Right cardiac atrium (tissue), 5 donors: ENCODE results near the gene DNAJC30. TPM values are rescaled to one million over a fixed set of nuclear protein-coding genes. Genes with fewer than 3 reads are reported as not detected.
"Not testable (repeated sequence)": the region's sequence is repeated elsewhere in the genome, so short reads cannot be mapped to it uniquely, and the experiment has no call there.

Source experiments
- ATAC-seq, 2 donors: fragments of 200-7000 bp; cut with Tn5 transposase; one replicate each; pipeline versions ENCODE4 v1.8.0 to v1.9.1; 2020; ENCODE audit warnings: moderate library complexity in 2 of 2, mild to moderate bottlenecking in 1 of 2
- DNase-seq, 3 donors: peaks; one replicate each; pipeline ENCODE4 v3.0.0-alpha.2; 2020
- H3K27ac ChIP-seq: one replicate; pipeline ENCODE4 v1.5.1; 2013; ENCODE audit warnings: mild to moderate bottlenecking, low read length, control low read depth, moderate library complexity
- H3K27me3 ChIP-seq: one replicate; pipeline ENCODE4 v1.6.1; 2013; ENCODE audit not compliant: control insufficient read depth, insufficient read depth
- H3K4me1 ChIP-seq: one replicate; pipeline ENCODE4 v1.6.1; 2013; ENCODE audit warnings: low read length; ENCODE audit not compliant: control insufficient read depth, insufficient read depth
- H3K4me3 ChIP-seq: one replicate; pipeline ENCODE4 v1.5.1; 2013; ENCODE audit warnings: low read length, control low read depth
- H3K9me3 ChIP-seq: one replicate; pipeline ENCODE4 v1.6.1; 2013; ENCODE audit warnings: low read length; ENCODE audit not compliant: control insufficient read depth
- WGBS: extraction: QIAGEN DNeasy Blood & Tissue Kit; methylation state at CpG from one replicate; pipeline ENCODE4 v1.1.7; 2013; 5-methylcytosine and 5-hydroxymethylcytosine counted together
- intact Hi-C, 4 donors: fragments of 100-400 bp; cut with DNase I; formaldehyde crosslinking; loops; one replicate each; pipeline versions ENCODE4 v1.11.0 to v1.14.0; 2022 to 2023
- polyA plus RNA-seq: library from polyadenylated mRNA; stranded (reverse); fragments of 200-250 nt; gene quantifications from one replicate; pipeline ENCODE4 v1.2.3, GENCODE V29; 2013
- total RNA-seq, 4 donors: library from RNA; stranded (reverse); fragmentation: NEBNext Ultra II Directional; extraction: Animal tissue kit (Norgen Biotek cat#: 25700); gene quantifications; one replicate each; pipeline ENCODE4 v1.2.1, GENCODE V29; 2021
- donor health status: healthy with polysubstance abuse.
- donor health status: DM: no; HTN: yes; CAD: no.
- donor health status: DM: no; HTN: no; CAD: no.
- donor health status: DM: no; HTN: yes; CAD: no; lungs with severe emphysema.
- donor health status: DM: yes; HTN: yes; CAD: no.

Gene DNAJC30
- total and polyA plus RNA-seq, 5 donors: 14.5 to 21.1 (median 18.3) TPM

- DNase-seq (peak in 2 of 3 donors; percentile 63 to 65), ATAC-seq (peak in 1 of 2 donors; percentile 1)
- H3K4me3 ChIP-seq: peak overlapping the region; percentile 96
- WGBS: 1% methylated on average over 52 of the region's 52 CpGs
- H3K27me3 ChIP-seq: no peaks in the 10 kb centered on the region
- H3K4me1 ChIP-seq: no peaks in the 10 kb centered on the region
- intact Hi-C loops: loop anchor here in 2 of 4 donors (10.0 kb wide), 2 partner anchors 53 to 63 kb away; no protein-coding TSS in a partner anchor
- H3K9me3 ChIP-seq: no peaks in the 10 kb centered on the region
- no peak overlapping the region for H3K27ac ChIP-seq
These were observed 15.0 kb downstream of the DNAJC30 start for GRCh38 chr7:73668103-73668885.

GRCh38 chr7:73667344-73668102 is 15.7 kb downstream of the DNAJC30 start, which contains the start of gene VPS37D:
VPS37D (plus strand) TSS chr7:73667831; CDS start chr7:73667959, 128 bp downstream.
- Histone ChIP-seq H3K4me3 (peak within 1 kb of the TSS; percentile 96), H3K27me3 (no peaks in the 10 kb centered on the region), H3K4me1 (no peaks in the 10 kb centered on the region), H3K27ac (no peak within 1 kb of the TSS), H3K9me3 (no peaks in the 10 kb centered on the region)
- 3% methylated on average over 78 of the region's 79 CpGs for WGBS
- intact Hi-C loops: loop anchor here in 2 of 4 donors (10.0 kb wide), 2 partner anchors 53 to 63 kb away; no protein-coding TSS in a partner anchor
- ATAC-seq (peak; percentile 96), DNase-seq (peak; percentile 91 to 97 (median 97))

GRCh38 chr7:73663033-73663432 is 20.2 kb downstream of the DNAJC30 start:
- H3K9me3 ChIP-seq: no peaks in the 10 kb centered on the region
- ATAC-seq (no peak), DNase-seq (no peak)
- no peaks in the 10 kb centered on the region for H3K4me1 ChIP-seq
- no peak overlapping the region for H3K27ac ChIP-seq
- no peaks in the 10 kb centered on the region for H3K27me3 ChIP-seq
- H3K4me3 ChIP-seq: no peak overlapping the region
- intact Hi-C loops: loop anchor here in 2 of 4 donors (10.0 kb wide), 2 partner anchors 48 to 58 kb away; no protein-coding TSS in a partner anchor

GRCh38 chr7:73660594-73660993 is 22.7 kb downstream of the DNAJC30 start:
- H3K27me3 ChIP-seq, DNase-seq, ATAC-seq, H3K4me3 ChIP-seq, H3K27ac ChIP-seq, H3K9me3 ChIP-seq, H3K4me1 ChIP-seq: not testable (repeated sequence)
- intact Hi-C loops: loop anchor here in 2 of 4 donors (10.0 kb wide), 2 partner anchors 46 to 56 kb away; no protein-coding TSS in a partner anchor
- 68% methylated on average over 4 of the region's 4 CpGs for WGBS

GRCh38 chr7:73659983-73660382 is 23.3 kb downstream of the DNAJC30 start:
- H3K27me3 ChIP-seq: no peaks in the 10 kb centered on the region
- H3K4me1 ChIP-seq: no peaks in the 10 kb centered on the region
- H3K4me3 ChIP-seq: no peak overlapping the region
- no peak overlapping the region for H3K27ac ChIP-seq
- intact Hi-C loops: loop anchor here in 2 of 4 donors (10.0 kb wide), 2 partner anchors 45 to 55 kb away; no protein-coding TSS in a partner anchor
- H3K9me3 ChIP-seq: no peaks in the 10 kb centered on the region
- DNase-seq: no peak
- 70% methylated on average over 8 of the region's 8 CpGs for WGBS
- ATAC-seq: no peak

GRCh38 chr7:73655309-73655708 is 27.9 kb downstream of the DNAJC30 start:
- ATAC-seq, H3K27me3 ChIP-seq, H3K27ac ChIP-seq, H3K4me1 ChIP-seq, H3K9me3 ChIP-seq, H3K4me3 ChIP-seq, DNase-seq, intact Hi-C loops: not testable (repeated sequence)
- 77% methylated on average over 4 of the region's 4 CpGs for WGBS

GRCh38 chr7:73652541-73652949 is 30.7 kb downstream of the DNAJC30 start:
- no peak for ATAC-seq
- Histone ChIP-seq H3K27ac (no peak overlapping the region), H3K9me3 (no peaks in the 10 kb centered on the region), H3K27me3 (no peaks in the 10 kb centered on the region), H3K4me3 (no peak overlapping the region), H3K4me1 (no peaks in the 10 kb centered on the region)
- intact Hi-C loops: no loop called here
- DNase-seq: no peak
- WGBS: 84% methylated on average over 11 of the region's 11 CpGs

- intact Hi-C loops: no loop called here
- no peaks in the 10 kb centered on the region for H3K27me3 ChIP-seq
- DNase-seq (no peak), ATAC-seq (no peak)
- no peaks in the 10 kb centered on the region for H3K9me3 ChIP-seq
- no peak overlapping the region for H3K4me3 ChIP-seq
- H3K4me1 ChIP-seq: no peaks in the 10 kb centered on the region
- H3K27ac ChIP-seq: no peak overlapping the region
- 62% methylated on average over 5 of the region's 5 CpGs for WGBS
These were observed 32.7 kb downstream of the DNAJC30 start for GRCh38 chr7:73650524-73650923.

GRCh38 chr7:73649576-73649975 is 33.7 kb downstream of the DNAJC30 start:
- Histone ChIP-seq H3K4me3 (no peak overlapping the region), H3K9me3 (no peaks in the 10 kb centered on the region), H3K27ac (no peak overlapping the region), H3K27me3 (no peaks in the 10 kb centered on the region), H3K4me1 (no peaks in the 10 kb centered on the region)
- no peak for DNase-seq
- no peak for ATAC-seq
- intact Hi-C loops: no loop called here
- 43% methylated on average over 9 of the region's 9 CpGs for WGBS

- H3K4me1 ChIP-seq: no peaks in the 10 kb centered on the region
- no peak for DNase-seq
- ATAC-seq: no peak
- no peaks in the 10 kb centered on the region for H3K9me3 ChIP-seq
- H3K27ac ChIP-seq: no peak overlapping the region
- WGBS: 44% methylated on average over 1 of the region's 1 CpG
- intact Hi-C loops: no loop called here
- no peaks in the 10 kb centered on the region for H3K27me3 ChIP-seq
- H3K4me3 ChIP-seq: no peak overlapping the region
These were observed 34.5 kb downstream of the DNAJC30 start for GRCh38 chr7:73648593-73649332.
